AML-193 (cell line): ENCODE measurements around the gene MOK.
A peak's percentile ranks its signal among the peaks of the same experiment; 100 is the strongest.

Experiments
- DNase-seq, 2 experiments: peaks; one replicate each; lab custom pipeline; 2025; lab: John Stamatoyannopoulos, UW

MOK gene

GRCh38 chr14:102205560-102205959 is 99.4 kb downstream of the MOK start:
- no peak for DNase-seq

GRCh38 chr14:102203382-102203781 is 101.6 kb downstream of the MOK start:
- no peak for DNase-seq

GRCh38 chr14:102202944-102203343 is 102.0 kb downstream of the MOK start:
- DNase-seq = no peak

- no peak for DNase-seq
Observed at GRCh38 chr14:102201776-102202175, 103.2 kb downstream of the MOK start.

GRCh38 chr14:102201353-102201738 is 103.6 kb downstream of the MOK start:
- DNase-seq = no peak

GRCh38 chr14:102200690-102201352 is 104.1 kb downstream of the MOK start:
- peak in 1 of 2 experiments; percentile 24 for DNase-seq

GRCh38 chr14:102197317-102197853 is 107.6 kb downstream of the MOK start:
- DNase-seq = no peak

GRCh38 chr14:102196902-102197230 is 108.1 kb downstream of the MOK start:
- DNase-seq = no peak

- DNase-seq = no peak
Observed at GRCh38 chr14:102196039-102196901, 108.7 kb downstream of the MOK start.

GRCh38 chr14:102195446-102195845 is 109.5 kb downstream of the MOK start:
- DNase-seq = no peak

- DNase-seq = no peak
Observed at GRCh38 chr14:102194856-102195255, 110.1 kb downstream of the MOK start.

GRCh38 chr14:102192840-102193502 is 112.0 kb downstream of the MOK start:
- DNase-seq = no peak

- DNase-seq = no peak
Observed at GRCh38 chr14:102189874-102190273, 115.1 kb downstream of the MOK start.

- DNase-seq = no peak
Observed at GRCh38 chr14:102188187-102188586, 116.8 kb downstream of the MOK start.

- no peak for DNase-seq
Observed at GRCh38 chr14:102187568-102188001, 117.4 kb downstream of the MOK start.

GRCh38 chr14:102187044-102187443 is 117.9 kb downstream of the MOK start:
- DNase-seq = no peak

- no peak for DNase-seq
Observed at GRCh38 chr14:102185360-102185759, 119.6 kb downstream of the MOK start.

- DNase-seq = no peak
Observed at GRCh38 chr14:102184316-102185035, 120.5 kb downstream of the MOK start.

GRCh38 chr14:102183886-102184285 is 121.1 kb downstream of the MOK start:
- DNase-seq = no peak

GRCh38 chr14:102182936-102183619 is 121.9 kb downstream of the MOK start:
- no peak for DNase-seq

- no peak for DNase-seq
Observed at GRCh38 chr14:102182190-102182589, 122.8 kb downstream of the MOK start.
